Activated CD4-positive, CD25-positive, alpha-beta regulatory T cell treated with anti-CD3 and anti-CD28 coated beads, Interleukin-2, amount 50 U/mL, for 72 hours (primary cell): ENCODE data around the gene CACNG4.
"Not testable (repeated sequence)": the region's sequence is repeated elsewhere in the genome, so short reads cannot be mapped to it uniquely, and the experiment has no call there.

Experiments
- DNase-seq: peaks from one replicate; pipeline ENCODE4 v3.0.0; 2021

The CACNG4 gene

DNA sequence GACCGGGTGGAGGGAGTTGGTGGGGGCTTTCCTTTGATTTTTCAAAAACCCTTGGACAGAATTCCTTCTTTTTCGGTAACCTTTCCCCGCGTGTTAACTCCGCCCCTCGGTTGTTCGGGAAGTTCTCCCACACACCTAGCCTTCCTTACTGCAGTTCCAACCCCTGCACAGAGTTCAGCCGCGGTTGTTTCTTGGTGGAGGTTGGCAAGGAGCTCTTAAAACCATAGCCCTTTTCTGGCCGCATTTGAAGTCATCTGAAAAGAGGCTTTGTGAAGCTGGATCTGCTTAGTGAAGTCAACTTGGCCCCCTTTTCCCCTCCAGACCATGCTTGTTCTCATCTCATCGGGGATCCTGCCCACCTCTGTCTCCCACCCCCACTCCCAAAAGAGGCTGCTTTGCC, 1.8 kb downstream of the CACNG4 start:
- DNase-seq: no peak

DNA sequence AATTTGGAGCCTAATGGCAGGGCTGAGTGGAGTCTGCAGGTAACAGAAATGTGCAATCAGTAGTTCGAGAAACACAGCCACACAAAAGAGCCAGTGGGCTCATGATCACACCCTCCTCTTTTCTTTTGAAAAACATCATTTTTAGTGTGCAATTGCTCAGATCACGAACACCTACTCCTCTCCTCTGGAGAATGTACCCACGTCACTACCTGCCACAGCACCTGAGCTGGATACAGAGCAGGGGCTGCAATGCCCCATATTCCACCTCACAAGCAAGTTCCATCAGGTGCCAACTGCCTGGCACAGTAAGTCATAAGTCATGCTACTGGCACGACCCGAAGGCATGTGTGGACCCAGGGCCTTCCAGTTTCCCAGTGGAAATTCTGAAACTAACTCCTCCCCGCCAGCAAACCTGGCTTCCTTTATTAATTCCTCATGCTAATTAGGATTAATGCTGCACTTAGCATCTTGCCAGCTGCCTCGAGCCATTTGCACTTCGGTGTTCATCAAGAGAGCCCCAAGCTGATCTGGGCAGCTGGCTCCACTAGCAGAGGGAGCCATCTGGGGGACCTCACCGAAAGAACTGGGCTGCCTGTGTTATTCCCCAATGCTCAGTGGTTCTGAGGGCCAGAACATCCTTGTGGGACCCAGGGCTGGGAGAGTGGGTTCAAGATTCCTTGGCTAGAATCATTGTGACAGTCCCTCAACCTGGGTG, 2.4 kb downstream of the CACNG4 start:
- DNase-seq: no peak

DNA sequence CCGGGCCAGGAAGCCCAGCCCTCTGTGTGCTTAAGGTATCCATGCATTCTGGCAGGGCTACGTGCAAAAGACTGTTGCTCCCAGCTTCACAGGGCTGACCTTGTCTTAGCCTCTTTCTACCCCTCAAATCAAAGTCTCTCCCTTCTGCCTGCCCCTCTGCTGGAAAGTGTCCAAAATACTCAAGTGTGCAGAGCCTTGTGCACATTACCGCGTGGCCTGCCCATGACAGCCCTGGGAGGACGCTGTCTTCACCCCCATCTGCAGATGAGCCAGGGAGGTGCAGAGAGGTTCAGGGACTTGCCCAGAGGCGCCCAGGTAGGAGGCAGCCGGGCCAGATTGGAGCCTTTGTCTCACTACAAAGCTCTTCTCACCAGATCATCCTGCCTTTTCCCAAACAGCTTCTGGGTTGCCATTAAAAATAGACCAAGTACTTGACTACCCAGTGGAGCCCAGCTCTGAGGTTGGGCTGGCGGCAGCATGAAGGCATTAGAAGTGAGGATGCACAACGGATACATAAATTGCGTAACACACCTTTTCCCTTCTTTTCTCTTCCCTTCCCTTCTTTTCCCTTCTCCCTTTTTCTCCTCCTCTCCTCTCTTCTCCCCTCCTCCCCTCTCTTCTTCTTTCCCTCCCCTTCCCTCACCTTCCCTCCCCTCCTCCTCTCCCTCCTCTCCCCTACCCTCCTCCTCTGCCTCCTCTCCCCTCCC, 3.5 kb downstream of the CACNG4 start:
- no peak for DNase-seq

DNA sequence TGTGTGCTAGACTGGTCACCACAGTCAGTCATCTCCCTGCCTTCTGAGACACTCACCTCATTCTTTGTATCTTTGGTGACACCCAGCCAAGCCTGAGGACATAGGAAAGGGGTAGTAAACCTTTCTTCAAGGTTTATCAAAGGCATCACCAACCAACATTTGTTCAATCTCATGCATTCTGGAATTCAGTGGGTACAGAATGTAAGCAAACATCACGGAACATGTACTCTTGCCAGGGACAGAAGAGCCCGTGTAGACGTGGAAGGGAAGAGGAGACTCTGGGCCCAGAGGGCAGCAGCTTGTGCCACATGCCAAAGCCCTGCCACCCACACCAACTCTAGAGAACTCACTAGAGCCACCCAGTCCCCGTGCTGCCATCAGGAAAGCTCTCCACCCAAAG, 4.4 kb downstream of the CACNG4 start:
- DNase-seq: no peak

DNA sequence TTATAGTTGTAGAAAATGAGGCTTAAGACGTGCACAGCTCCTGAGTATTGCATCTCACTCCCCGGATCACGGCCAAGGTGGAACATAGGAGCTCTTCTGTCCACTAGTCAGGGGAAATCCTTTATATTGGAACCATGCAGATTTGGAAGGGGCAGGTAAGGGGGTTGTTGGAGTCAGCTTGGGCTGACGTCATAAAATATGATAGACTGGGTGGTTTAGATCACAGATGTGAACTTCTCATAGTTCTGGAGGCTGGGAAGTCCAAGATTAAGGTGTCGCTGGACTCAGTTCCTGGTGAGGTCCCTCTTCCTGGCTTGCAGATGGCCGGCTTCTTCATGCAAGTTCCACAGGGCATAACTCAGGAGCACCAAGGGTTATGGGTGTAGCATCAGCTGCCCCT, 5.6 kb downstream of the CACNG4 start:
- DNase-seq: no peak

DNA sequence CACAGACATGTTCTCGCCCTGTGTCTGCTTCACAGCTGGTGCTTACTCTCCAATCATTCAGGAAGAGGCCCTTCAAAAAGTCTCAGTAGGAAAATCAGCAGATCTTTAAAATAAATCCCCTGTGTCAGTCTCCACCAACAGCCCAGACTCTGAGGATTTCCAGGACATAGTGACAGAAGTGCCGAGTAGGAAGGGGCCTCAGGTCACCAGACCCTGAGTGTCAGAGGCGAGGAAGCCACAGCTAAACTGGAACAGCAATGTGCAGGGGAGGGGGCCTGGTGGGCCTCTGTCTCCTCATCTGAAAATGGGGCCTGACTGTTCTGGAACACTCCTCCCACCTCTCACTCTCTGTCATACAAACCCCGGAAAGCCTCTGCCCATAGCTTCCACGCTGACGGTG, 6.3 kb downstream of the CACNG4 start:
- DNase-seq: no peak

DNA sequence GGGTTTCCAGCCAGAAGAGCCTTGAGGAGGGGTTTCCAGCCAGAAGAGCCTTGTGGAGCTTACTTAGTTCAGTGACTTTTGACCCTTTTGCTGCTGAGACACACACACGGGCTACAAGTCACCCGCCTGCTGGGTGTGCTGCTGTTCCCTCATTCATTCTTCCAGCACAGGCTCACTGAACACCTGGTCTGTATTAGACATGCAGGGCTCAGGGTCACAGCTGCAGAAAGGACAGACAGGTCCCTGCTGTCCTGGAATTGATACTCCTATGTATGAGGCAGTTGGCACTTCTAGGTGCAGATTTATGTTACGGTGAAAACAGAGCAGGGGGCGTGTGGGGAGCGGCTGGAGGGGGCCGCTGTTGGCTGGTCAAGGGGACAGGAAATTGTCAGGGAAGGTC, 6.8 kb downstream of the CACNG4 start:
- DNase-seq: no peak

DNA sequence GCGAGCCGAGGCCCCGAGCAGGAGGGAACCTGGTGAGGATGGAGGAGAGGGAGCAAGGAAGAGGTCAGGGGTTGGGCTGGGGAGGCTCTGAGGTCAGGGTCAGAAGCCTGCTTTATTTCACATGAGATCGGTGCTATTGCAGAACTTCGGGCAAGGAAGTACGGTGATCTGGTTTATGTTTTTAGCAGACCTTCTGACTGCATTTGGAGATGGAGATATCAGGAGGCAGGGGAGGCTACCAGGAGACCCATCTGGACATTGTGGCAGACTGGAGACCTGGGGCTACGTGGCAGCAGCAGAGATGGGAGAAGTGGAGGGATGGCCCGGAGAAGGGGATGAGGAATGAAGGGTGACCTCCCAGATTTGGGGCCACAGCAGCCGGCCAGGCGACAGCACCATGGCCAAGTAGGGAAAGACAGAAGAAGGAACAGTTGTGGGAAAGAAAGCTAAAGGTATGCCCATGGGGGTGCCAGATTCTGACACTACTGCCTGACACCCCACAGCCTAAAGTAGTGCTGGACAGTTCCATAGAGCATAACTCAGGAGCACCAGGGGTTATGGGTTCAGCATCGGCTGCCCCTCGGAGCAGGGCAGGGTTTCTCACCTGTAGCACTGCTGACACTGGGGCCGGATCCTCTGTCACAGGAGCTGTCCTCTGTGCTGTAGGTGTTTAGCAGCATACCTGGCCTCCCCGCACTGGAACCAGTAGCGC, 7.4 kb downstream of the CACNG4 start:
- DNase-seq: no peak

DNA sequence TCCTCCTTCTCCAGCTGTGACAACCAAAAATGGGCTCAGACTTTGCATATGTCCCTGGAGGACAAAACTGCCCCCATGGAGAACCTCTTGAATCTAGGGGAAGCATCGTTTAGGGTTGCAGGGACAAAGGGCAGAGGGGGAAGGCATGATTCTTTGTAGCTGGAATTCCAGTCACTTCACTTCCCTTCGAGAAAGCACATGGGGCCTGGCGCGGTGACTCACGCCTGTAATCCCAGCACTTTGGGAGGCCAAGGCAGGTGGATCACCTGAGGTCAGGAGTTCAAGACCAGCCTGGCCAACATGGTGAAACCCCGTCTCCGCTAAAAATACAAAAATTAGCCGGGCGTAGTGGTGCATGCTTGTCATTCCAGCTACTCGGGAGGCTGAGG, 7.9 kb downstream of the CACNG4 start:
- DNase-seq: not testable (repeated sequence)

DNA sequence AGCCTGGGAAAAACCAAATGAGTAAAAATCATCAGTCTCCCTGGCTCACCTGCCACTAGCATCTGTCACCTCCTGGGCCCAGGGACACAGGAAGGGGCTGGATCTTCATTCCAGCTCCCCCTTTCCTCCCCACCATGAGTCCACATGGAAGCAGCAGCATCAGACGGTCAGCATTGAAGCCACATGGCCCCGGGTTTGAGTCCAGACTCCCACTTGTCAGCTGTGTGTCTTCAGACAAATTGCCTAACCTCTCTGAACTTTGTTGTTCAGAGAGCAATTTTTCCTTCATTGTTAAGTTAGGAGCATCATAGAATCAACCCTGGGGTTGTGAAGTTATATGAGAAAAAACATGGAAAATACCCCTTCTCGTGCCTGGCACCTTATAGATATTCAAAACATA, 10.7 kb downstream of the CACNG4 start:
- DNase-seq: no peak

DNA sequence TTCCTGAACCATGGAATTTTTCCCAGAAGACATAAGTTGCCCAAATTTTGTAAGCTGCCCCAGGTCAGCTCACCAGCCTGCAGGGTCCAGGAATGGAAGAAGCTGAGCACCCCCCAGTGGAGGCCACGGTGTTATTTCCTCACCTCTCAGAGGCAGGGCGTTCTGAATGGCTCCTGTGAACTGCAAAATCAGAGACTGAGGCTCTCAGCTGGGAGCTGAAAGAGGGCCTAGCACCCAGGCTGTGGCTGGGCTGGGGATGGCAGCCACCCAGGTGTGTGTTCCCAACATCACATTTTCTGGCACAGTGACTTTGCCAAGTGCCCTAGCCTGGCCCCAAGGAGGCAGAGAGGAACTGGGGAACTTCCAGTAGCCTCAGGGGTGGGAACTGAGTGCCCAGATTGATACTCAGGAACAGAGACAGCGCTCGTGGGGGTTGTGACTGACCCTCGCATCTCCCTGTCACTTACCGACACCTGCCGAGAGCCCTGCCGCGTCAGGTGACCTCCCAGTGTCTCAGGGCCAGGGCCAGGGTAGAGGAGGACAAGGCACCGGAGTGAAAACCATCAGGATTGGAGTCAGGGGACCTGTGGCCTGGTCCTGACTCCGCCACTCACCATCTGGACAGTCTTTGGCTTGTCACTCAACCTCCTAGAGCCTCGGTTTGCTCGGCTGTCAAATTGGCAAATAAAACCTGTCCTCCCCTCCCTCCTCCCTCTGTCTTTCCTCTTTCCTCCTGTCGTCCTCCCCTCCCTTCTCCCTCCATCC, 11.3 kb downstream of the CACNG4 start:
- DNase-seq: no peak

DNA sequence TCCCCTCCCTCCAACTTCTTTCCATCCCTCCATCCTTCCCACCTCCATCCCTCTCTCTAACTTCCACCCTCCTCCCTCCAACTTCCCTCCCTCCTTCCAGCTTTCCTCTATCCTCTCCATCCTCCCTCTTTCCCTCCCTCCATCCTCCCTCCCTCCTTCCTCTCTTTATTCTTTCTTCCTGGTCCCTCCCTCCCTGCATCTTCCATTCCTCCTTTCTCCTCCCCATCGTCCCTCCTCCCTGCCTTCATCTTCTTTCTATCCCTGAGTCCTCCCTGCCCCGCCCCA, 11.8 kb downstream of the CACNG4 start:
- no peak for DNase-seq

DNA sequence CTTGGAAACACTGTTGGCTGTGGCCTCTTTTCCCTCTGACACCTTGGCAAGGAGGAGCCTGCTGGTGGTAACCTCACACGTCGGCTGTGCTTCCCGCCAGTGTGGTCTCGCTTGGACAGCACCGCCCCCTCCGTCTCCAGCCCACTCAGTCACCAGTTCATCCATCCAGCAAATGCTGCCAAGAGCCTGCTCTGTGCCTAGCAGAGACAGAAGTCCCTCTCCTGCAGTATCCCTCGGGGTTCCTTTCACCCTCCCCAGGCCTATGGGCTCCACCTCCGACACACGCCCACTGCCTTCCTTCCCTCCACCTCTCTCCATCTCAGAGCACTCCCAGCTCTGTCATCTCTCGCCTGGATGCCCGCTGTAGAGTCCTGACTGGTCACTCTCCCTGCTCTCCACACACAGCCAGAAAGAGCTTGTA, 12.3 kb downstream of the CACNG4 start:
- no peak for DNase-seq

DNA sequence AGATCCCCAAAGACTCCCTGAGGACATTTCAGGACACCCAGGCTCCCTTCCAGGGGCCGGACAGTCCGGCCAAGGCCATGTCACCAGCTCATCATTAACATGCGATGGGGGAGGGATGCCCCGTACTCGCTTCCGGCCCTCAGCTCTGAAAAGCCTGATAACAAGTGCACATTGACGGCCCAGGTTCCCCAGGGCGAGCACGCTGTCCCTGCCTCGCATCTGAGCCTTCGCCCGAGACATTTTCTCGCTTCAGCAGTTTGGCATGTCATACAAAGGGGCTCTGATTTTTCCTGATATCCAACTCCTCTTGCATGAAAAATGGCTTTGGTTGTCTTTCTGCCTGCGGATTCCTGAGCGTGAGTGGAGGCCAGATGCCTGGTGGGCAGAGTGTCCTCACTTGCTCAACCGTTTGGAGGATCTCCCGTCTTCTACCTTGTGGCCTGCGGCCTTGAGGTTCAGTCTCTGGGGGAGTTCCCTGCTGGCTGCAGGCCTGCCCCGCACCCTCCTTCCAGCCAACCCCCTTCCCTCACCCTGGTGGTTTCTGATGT, 14.1 kb downstream of the CACNG4 start:
- no peak for DNase-seq

DNA sequence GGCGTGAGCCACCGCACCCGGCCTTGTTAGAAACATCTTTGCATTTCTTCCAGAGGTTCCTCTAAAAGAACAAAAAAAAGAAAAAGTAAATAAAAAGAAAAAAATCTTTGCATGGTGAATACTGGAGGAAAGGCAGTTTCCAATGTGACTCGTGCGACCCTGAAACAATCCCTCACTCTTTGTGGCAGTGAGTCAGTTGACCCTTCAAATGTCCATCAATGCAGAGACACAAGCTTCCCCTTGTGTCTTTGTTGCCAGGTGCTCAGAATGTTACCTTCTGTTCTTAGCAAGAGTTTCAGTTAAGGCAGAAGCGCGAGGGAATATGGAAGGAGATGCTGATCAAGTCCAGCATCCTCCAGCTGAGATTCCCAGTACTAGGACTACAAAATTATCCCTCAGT, 16.4 kb downstream of the CACNG4 start:
- DNase-seq: no peak

DNA sequence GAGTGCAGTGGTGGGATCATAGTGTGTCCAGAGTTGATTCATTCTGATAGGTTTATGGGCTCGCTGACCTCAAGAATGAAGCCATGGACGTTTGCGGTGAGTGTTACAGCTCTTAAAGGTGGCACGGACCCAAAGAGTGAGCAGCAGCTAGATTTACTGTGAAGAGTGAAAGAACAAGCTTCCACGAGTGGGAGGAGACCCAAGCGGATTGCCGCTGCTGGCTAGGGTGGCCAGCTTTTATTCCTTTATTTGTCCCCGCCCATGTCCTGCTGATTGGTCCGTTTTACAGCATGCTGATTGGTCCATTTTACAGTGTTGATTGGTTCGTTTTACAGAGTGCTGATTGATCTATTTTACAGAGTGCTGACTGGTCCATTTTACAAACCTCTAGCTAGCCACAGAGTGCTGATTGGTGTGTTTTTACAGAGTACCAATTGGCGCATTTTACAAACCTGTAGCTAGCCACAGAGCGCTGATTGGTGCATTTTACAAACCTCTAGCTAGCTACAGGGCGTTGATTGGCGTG, 17.5 kb downstream of the CACNG4 start:
- no peak for DNase-seq

DNA sequence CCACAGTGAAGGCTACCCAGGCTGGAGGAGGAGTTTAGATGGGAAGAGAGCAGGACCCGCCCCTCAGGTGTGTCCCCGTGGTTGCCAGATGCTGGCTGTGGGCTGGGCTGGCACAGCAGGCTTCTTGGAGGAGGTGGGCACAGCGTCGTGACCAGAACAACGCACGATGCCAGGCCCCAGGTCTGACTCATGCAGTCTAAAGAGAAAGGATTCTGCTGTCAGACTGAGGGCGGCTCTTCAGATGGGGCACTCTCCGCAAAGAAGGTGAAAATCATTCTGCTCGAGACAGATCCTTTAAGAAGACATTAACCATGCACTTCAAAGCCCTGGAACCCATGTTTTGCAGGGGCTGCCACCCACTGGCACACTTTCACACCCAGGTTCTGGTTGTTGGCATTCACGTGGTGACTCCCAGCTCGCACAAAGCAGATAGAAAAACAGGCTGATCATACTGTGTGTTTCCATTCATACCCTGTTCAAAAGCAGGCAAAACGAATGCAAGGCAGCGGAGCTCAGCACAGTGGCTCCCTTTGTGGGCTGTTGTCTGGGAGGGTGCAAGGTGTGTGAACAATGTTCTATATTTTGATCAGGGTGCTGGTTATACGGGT, 19.0 kb downstream of the CACNG4 start:
- DNase-seq: no peak

DNA sequence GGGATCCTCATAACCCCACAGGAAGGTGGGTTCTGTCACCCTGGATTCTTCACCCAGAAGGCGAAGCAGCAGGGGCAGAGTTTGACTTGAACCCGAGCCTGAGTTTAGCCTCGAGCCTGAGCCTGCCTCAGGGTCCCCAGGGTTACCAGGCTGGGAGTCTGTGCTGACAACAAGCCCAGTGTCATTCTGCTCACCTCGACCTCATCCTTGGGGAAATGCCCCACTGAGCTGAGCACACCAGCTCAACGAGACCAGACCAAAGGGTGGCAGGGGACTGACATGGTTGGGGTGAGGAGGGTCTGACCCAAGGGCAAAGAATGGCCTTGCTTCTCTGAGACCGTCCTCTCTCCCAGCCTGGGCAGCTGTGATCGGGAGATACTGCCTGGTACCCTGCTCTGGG, 20.2 kb downstream of the CACNG4 start:
- no peak for DNase-seq

DNA sequence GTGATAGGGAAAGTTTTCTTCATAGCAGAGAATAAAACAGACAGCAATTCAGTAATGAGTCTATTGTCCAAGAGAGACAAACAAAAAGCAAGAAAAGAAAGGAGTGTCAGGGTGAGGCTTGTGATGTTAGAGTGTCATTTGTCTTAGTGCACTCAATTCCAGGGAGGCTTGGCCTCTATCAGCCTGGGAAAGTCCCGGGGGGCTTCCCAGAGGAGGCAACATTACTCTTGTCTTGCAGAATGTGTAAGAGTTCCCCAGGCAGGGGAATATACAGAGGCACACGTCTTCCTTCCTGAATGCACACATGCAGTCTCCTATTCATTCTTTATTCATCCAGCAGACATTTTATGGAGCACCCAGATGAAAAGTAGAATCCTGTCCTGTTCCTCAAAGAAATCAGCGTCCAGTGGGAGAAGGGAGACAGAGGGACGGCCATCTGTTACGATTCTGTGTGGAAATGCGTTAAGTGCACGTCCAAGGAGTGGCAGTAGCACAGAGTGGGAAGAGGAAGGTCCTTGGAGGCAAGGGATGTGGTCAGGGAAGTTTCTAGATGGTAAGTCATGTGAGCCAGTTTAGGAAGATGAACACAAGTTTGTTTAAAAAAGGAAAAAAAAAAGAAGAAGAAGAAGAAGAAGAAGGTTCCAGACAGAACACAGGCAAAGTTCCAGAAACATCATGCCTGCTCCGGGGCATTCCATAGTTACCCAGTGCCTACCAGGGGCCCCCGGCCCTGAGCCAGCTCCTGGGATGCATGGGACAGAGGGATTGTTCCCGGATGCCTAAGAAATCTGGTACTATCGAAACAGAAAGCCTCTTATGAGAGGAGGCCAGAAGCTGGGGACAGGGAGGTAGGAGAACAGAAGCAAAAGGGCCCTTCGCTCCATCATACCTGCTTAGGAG, 21.1 kb downstream of the CACNG4 start:
- no peak for DNase-seq

DNA sequence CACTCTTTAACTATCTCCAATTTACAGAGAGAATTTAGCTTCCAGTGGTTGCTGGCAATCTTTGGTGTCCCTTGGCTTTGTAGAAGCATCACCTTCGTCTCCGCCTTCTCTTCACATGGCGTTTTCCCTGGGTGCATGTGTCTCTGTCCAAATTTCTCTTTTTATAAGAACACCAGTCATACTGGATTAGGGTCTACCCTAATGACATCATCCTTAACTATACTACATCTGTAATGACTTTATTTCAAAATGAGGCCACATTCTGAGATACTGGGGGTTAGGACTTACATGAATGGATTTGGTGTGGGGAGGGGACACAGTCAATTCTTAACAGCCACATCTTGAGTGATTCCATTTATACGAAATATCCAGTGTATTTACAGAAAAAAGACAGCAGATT, 22.2 kb downstream of the CACNG4 start:
- no peak for DNase-seq

DNA sequence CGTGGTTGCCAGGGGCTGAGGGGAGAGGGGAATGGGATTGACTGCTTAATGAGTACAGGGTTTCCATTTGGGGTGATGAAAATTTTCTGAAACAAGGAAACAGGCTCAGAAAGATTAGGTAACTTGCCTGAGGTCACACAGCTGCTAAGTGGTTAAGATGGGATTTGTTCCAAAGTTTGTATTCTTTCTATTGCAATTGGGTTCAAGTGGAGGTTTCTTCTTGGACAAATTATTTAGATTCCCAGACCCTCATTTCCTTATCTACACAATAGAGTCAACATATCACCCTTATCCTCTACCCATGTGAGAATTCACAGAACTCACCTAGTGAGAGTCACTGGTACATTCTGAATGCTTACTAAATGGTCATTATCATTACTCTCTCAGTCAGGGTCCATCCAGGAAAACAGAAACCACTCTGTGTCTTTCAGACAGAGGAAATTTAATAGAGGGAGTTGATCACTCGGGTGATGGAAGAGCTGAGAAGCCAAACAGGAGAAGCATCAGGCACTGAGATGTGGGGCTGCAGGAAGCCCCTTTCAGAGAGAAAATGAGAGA, 22.6 kb downstream of the CACNG4 start:
- DNase-seq: no peak
